Measurements from ENCODE around the gene PCCA. TPM values are rescaled to one million over a fixed set of nuclear protein-coding genes. Genes with fewer than 3 reads are reported as not detected.

PCCA gene
- total and polyA plus RNA-seq, 2 donors (not counting 1 experiment from before 2014, with no cell fraction given) = 11.2 to 73.0 TPM

- H3K27me3 ChIP-seq (ENCODE audit: control insufficient read depth, insufficient read depth, low read length) = no peaks in the 10 kb centered on the region
- H2AFZ ChIP-seq (ENCODE audit: low read length) = no peak overlapping the region
- H3K4me3 ChIP-seq (replicated peaks in 1 of 4; ENCODE audit: control extremely low read depth in 1 of 4, insufficient read depth in 1 of 4, low read depth in 3 of 4, low read length in 4 of 4) = no peak overlapping the region
- no peak overlapping the region for H3K4me2 ChIP-seq (ENCODE audit: extremely low read depth, insufficient read depth, low read length)
- H3K9me3 ChIP-seq (ENCODE audit: control insufficient read depth, insufficient read depth, low read depth, low read length) = no peaks in the 10 kb centered on the region
- H4K20me1 ChIP-seq (ENCODE audit: control insufficient read depth, extremely low read depth, insufficient read depth, low read length) = no peaks in the 10 kb centered on the region
- no peak for DNase-seq (ENCODE audit: low read depth in 2 of 2)
- no peaks in the 10 kb centered on the region for H3K36me3 ChIP-seq (ENCODE audit: control insufficient read depth, insufficient read depth, low read length)
- H3K27ac ChIP-seq (ENCODE audit: insufficient read depth, low read length) = no peak overlapping the region
- H3K79me2 ChIP-seq (ENCODE audit: control insufficient read depth, insufficient read depth, low read length) = no peaks in the 10 kb centered on the region
- no peak for TF ChIP-seq EZH2 (IDR thresholded peaks at IDR 0.05; ENCODE audit: low read length, missing control alignments)
- no peak for TF ChIP-seq CTCF (conservative IDR thresholded peaks at IDR 0.05 in 1 of 2, IDR thresholded peaks at IDR 0.05 in 1 of 2; ENCODE audit: low read depth in 1 of 2, low read length in 2 of 2)
- no peak overlapping the region for H3K9ac ChIP-seq (ENCODE audit: insufficient read depth, low read length)
- H3K4me1 ChIP-seq (ENCODE audit: control insufficient read depth, extremely low read depth, insufficient read depth, low read length) = no peaks in the 10 kb centered on the region
Observed at GRCh38 chr13:100291624-100292023, 202.7 kb downstream of the PCCA start.

GRCh38 chr13:100297413-100297812 is 208.5 kb downstream of the PCCA start:
- Histone ChIP-seq H3K79me2 (ENCODE audit: control insufficient read depth, insufficient read depth, low read length) (no peaks in the 10 kb centered on the region), H2AFZ (ENCODE audit: low read length) (no peak overlapping the region), H3K4me3 (replicated peaks in 1 of 4; ENCODE audit: control extremely low read depth in 1 of 4, insufficient read depth in 1 of 4, low read depth in 3 of 4, low read length in 4 of 4) (no peak overlapping the region), H4K20me1 (ENCODE audit: control insufficient read depth, extremely low read depth, insufficient read depth, low read length) (no peaks in the 10 kb centered on the region), H3K36me3 (ENCODE audit: control insufficient read depth, insufficient read depth, low read length) (no peaks in the 10 kb centered on the region), H3K27ac (ENCODE audit: insufficient read depth, low read length) (no peak overlapping the region), H3K4me1 (ENCODE audit: control insufficient read depth, extremely low read depth, insufficient read depth, low read length) (no peaks in the 10 kb centered on the region), H3K27me3 (ENCODE audit: control insufficient read depth, insufficient read depth, low read length) (no peaks in the 10 kb centered on the region), H3K9me3 (ENCODE audit: control insufficient read depth, insufficient read depth, low read depth, low read length) (no peaks in the 10 kb centered on the region), H3K9ac (ENCODE audit: insufficient read depth, low read length) (no peak overlapping the region), H3K4me2 (ENCODE audit: extremely low read depth, insufficient read depth, low read length) (no peak overlapping the region)
- no peak for DNase-seq (ENCODE audit: low read depth in 2 of 2)
- TF ChIP-seq EZH2 (IDR thresholded peaks at IDR 0.05; ENCODE audit: low read length, missing control alignments) = no peak
- no peak for TF ChIP-seq CTCF (conservative IDR thresholded peaks at IDR 0.05 in 1 of 2, IDR thresholded peaks at IDR 0.05 in 1 of 2; ENCODE audit: low read depth in 1 of 2, low read length in 2 of 2)

- no peaks in the 10 kb centered on the region for H3K9me3 ChIP-seq (ENCODE audit: control insufficient read depth, insufficient read depth, low read depth, low read length)
- no peaks in the 10 kb centered on the region for H3K36me3 ChIP-seq (ENCODE audit: control insufficient read depth, insufficient read depth, low read length)
- H4K20me1 ChIP-seq (ENCODE audit: control insufficient read depth, extremely low read depth, insufficient read depth, low read length) = no peaks in the 10 kb centered on the region
- H3K9ac ChIP-seq (ENCODE audit: insufficient read depth, low read length) = no peak overlapping the region
- no peak overlapping the region for H2AFZ ChIP-seq (ENCODE audit: low read length)
- no peak overlapping the region for H3K4me2 ChIP-seq (ENCODE audit: extremely low read depth, insufficient read depth, low read length)
- TF ChIP-seq EZH2 (IDR thresholded peaks at IDR 0.05; ENCODE audit: low read length, missing control alignments) (no peak), CTCF (conservative IDR thresholded peaks at IDR 0.05 in 1 of 2, IDR thresholded peaks at IDR 0.05 in 1 of 2; ENCODE audit: low read depth in 1 of 2, low read length in 2 of 2) (no peak)
- no peak overlapping the region for H3K4me3 ChIP-seq (replicated peaks in 1 of 4; ENCODE audit: control extremely low read depth in 1 of 4, insufficient read depth in 1 of 4, low read depth in 3 of 4, low read length in 4 of 4)
- no peaks in the 10 kb centered on the region for H3K4me1 ChIP-seq (ENCODE audit: control insufficient read depth, extremely low read depth, insufficient read depth, low read length)
- no peaks in the 10 kb centered on the region for H3K79me2 ChIP-seq (ENCODE audit: control insufficient read depth, insufficient read depth, low read length)
- no peak overlapping the region for H3K27ac ChIP-seq (ENCODE audit: insufficient read depth, low read length)
- no peak for DNase-seq (ENCODE audit: low read depth in 2 of 2)
- no peaks in the 10 kb centered on the region for H3K27me3 ChIP-seq (ENCODE audit: control insufficient read depth, insufficient read depth, low read length)
Observed at GRCh38 chr13:100298116-100298681, 209.3 kb downstream of the PCCA start.
